ENCODE data around the gene MALAT1.

DNA sequence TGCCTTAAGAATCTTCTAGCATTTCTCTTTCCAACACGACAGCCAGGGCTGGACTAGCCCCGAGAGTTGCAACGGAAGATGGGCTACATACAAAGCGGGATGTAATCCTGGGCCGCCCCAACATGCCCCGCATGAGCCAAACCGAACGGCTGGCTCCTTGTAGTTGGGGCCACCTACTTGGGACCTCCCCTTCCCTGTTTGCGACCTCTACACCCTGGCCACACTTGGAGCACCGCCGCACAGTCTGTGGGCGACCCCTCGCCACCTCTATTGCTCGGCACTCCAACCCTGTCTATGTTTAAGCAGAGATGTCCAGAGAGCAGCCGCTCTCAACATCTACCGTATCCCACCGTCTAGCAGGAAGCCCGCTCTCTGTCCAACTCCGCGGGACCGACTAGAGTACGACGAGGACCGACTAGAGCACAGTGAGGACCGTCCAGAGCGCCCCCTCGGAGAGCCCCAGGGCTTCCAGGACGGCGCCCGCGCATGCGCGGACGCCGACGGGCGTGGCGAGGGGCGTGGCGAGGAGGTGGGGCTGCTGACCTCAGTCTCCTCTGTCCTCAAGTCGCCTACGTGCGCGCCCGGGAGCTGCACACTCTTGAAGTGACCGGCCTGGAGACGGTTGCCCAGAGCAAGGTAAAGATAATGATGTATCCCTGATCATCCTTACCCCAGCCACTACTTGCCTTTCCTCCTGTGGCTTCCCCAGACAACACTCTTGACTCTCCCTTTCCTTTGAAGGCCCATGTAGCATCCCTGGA is 44.0 kb upstream of the MALAT1 start:
- TF ChIP-seq EZH2 (IDR thresholded peaks at IDR 0.05; ENCODE audit: borderline replicate concordance, insufficient read depth, low read depth, low read length, poor library complexity, severe bottlenecking) = no peak
- TF ChIP-seq, protein P1, sequence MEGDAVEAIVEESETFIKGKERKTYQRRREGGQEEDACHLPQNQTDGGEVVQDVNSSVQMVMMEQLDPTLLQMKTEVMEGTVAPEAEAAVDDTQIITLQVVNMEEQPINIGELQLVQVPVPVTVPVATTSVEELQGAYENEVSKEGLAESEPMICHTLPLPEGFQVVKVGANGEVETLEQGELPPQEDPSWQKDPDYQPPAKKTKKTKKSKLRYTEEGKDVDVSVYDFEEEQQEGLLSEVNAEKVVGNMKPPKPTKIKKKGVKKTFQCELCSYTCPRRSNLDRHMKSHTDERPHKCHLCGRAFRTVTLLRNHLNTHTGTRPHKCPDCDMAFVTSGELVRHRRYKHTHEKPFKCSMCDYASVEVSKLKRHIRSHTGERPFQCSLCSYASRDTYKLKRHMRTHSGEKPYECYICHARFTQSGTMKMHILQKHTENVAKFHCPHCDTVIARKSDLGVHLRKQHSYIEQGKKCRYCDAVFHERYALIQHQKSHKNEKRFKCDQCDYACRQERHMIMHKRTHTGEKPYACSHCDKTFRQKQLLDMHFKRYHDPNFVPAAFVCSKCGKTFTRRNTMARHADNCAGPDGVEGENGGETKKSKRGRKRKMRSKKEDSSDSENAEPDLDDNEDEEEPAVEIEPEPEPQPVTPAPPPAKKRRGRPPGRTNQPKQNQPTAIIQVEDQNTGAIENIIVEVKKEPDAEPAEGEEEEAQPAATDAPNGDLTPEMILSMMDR (IDR thresholded peaks at IDR 0.05) = no peak
